Right ventricle myocardium inferior (tissue), 1 donor: ENCODE data around the gene FILIP1. TPM values are rescaled to one million over a fixed set of nuclear protein-coding genes. Genes with fewer than 3 reads are reported as not detected.

Experiments
- ATAC-seq: fragments of 200-7000 bp; cut with Tn5 transposase; one replicate; pipeline ENCODE4 v1.9.1; 2020; ENCODE audit warnings: mild to moderate bottlenecking, moderate library complexity
- DNase-seq: peaks from one replicate; pipeline ENCODE4 v3.0.0; 2021; ENCODE audit errors: missing footprints
- intact Hi-C: fragments of 100-400 bp; cut with DNase I; formaldehyde crosslinking; loops from one replicate; pipeline ENCODE4 v1.11.0; 2022
- long read RNA-seq: library from polyadenylated mRNA; unstranded; transcript quantifications from one replicate; pipeline ENCODE4 v2.0.0, GENCODE V29; 2021
- total RNA-seq: library from RNA; stranded (reverse); fragmentation: NEBNext Ultra II Directional; extraction: Animal tissue kit (Norgen Biotek cat#: 25700); gene quantifications from one replicate; pipeline ENCODE4 v1.2.1, GENCODE V29; 2021
- donor health status: DM: no; HTN: yes; CAD: no; lungs with severe emphysema.

Gene FILIP1
- 149 TPM for total RNA-seq
- long read RNA-seq, full-length matches to known transcripts: 3 of 52 reads
- long read RNA-seq, partial matches to known transcripts: 33 of 52 reads
- long read RNA-seq, other reads (novel, unspliced or antisense): 16 of 52 reads

DNA sequence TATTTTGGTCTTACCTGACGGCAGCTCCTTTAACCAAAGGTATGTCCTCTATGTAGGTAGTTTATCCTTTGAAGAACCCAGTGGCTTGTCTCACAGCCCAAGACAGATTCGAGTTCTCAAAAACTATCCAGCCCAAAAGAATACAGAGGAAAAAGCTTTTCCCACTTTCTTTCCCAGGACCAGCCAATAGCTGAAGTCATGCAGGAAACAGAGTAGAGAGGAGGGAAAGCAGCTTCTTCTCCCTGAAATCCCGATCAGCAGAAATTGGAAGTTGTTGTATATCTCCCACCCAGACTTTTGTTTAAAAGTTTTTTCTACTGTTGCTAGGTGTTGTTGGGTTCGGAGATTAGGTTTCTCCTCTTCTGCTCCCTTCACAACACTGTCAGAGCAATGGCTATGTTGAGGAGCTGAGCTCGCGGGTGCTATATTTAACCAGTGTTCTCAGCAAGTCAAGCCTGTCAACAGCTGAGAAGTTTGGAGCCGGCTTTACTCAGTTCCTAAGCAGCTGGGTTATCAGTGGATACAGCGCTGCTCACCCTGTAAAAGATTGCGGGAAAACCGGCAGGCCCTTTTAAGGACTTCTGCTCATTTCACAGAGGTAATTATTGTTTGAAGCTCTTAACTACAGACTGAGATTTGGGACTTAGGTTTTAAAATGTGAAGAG lies at the start of gene FILIP1:
Gene FILIP1 (minus strand): TSS at position 401 of the 665 bp plus-strand sequence. CDS start 78,828 bp downstream, outside the sequence.
- DNase-seq (peak; percentile 66), ATAC-seq (peak; percentile 91)
- intact Hi-C loops: loop anchor here (5.0 kb wide), 2 partner anchors 71 to 211 kb away; partner anchors contain the start of gene TMEM30A

DNA sequence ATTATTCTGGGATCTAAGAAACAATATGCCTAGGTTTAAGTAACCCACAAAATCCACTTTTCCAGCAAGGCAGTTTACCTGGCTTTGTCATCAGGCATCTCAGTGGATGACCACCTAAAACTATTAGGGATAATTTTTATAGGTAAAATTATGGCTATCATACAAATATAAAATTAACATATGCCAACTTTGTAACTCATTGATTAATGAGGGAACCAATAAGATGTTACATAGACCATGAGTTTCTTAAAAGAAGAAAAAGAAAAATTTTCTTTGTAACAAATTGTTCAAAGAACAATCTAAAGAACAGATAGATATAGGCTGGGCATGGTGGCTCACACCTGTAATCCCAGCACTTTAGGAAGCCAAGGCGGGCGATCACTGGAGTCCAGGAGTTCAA lies 49.7 kb upstream of the FILIP1 start:
- intact Hi-C loops: no loop called here
- ATAC-seq: no peak

GRCh38 chr6:75539136-75539535 lies 45.5 kb upstream of the FILIP1 start:
- ATAC-seq (no peak), DNase-seq (no peak)
- intact Hi-C loops: no loop called here

More for the DNA sequence above, 49.7 kb upstream of the FILIP1 start:
- DNase-seq: no peak

GRCh38 chr6:75532521-75532920 lies 38.9 kb upstream of the FILIP1 start:
- DNase-seq (no peak), ATAC-seq (no peak)
- intact Hi-C loops: no loop called here

DNA sequence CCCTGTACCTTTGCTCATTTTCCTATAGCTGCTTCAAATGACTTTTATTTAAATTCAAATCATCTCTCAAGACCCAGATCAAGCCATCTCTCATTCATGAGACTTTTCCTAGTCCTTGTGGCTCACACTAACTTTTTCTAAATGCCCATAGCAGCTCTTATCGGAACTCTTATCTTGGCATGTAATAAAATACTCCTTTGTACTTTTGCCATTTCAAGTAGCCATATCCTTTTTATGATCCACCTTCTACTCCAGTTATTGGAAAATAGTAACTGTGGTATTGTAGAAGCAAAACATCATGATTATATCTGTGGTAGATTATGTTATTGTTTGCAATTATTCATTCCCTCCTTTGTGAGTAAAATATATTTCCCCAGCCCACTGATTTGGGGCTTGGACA lies 37.6 kb upstream of the FILIP1 start:
- no peak for ATAC-seq
- intact Hi-C loops: no loop called here
- no peak for DNase-seq

GRCh38 chr6:75530696-75531095 lies 37.1 kb upstream of the FILIP1 start:
- ATAC-seq (no peak), DNase-seq (no peak)
- intact Hi-C loops: no loop called here

- no peak for DNase-seq
- ATAC-seq: peak; percentile 50
- intact Hi-C loops: no loop called here
These were observed 34.8 kb upstream of the FILIP1 start for GRCh38 chr6:75528423-75528822.

- intact Hi-C loops: loop anchor here (1.0 to 2.0 kb wide), 2 partner anchors 230 to 259 kb away; no protein-coding TSS in a partner anchor
- DNase-seq (no peak), ATAC-seq (peak; percentile 81)
These were observed 33.0 kb upstream of the FILIP1 start for GRCh38 chr6:75526502-75527127.

DNA sequence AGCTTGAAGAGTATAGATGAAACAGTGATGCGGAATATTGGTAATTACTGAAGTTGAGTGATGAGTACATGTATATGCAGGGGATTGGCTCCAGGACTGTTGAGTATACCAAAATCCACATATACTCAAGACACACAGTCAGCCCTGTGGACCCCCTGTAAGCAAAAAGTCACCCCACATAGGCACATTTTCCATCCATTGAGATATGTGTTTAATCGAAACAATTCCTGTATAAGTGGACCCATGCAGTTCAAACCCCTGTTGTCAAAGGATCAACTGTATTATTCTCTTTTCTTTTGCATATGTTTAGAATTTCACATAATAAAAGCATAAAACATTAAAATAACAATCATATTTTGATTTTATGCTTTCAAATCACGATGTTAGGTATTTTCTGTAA lies 32.1 kb upstream of the FILIP1 start:
- DNase-seq (no peak), ATAC-seq (no peak)
- intact Hi-C loops: loop anchor here (1.0 to 2.0 kb wide), 2 partner anchors 229 to 258 kb away; no protein-coding TSS in a partner anchor

DNA sequence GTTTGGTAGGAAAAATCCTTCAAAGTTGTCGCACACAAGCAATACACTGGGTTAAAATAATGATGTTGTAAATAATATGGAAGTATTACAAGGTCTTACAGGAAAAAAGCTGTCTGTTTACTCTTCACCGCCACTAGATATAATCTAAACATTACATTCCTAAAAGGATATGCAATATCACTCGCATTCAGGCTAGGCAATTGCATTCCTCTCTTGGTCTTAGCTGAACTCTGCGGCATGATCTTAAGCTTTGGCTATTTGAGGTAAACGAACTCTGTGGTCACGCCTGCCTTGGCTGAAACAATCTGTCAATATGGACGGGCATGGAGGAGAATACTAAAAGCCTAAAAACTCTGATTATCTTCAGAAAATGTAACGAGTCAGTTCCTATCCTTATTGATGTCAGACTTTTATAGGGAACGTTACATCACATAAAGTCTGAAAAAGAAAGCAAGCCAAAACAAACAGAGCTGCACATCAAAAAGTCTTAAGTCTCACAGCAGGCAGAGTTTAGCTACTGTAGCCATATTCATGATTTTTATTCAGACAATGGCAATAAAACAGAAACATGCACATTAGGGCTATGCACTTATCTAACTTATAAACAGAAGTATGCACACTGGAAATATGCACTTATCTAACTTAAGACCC lies 30.8 kb upstream of the FILIP1 start:
- no peak for DNase-seq
- intact Hi-C loops: no loop called here
- no peak for ATAC-seq

GRCh38 chr6:75516757-75517156 lies 23.2 kb upstream of the FILIP1 start:
- ATAC-seq: no peak
- no peak for DNase-seq
- intact Hi-C loops: no loop called here

- DNase-seq (no peak), ATAC-seq (no peak)
- intact Hi-C loops: no loop called here
These were observed 19.0 kb upstream of the FILIP1 start for GRCh38 chr6:75512591-75512990.

DNA sequence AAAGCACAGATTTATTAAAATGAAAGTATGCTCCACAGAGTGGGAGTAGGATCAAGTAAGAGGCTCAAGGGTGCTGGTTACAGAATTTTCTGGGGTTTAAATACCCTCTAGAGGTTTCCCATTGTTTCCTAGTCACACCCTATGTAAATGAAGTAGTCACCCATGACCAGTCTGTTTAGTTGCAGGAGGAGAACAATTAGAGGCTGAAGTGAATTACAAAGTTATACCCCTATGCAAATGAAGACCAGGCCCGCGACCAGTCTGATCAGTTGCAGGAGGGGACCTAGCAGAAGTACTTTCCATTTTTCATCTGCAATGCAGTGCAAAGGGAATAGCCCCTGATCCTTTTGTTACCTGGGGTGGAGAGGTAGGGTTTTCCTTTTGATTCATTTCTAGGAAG lies 11.8 kb upstream of the FILIP1 start:
- DNase-seq (no peak), ATAC-seq (no peak)
- intact Hi-C loops: loop anchor here (5.0 kb wide), 1 partner anchor 238 kb away; no protein-coding TSS in a partner anchor

DNA sequence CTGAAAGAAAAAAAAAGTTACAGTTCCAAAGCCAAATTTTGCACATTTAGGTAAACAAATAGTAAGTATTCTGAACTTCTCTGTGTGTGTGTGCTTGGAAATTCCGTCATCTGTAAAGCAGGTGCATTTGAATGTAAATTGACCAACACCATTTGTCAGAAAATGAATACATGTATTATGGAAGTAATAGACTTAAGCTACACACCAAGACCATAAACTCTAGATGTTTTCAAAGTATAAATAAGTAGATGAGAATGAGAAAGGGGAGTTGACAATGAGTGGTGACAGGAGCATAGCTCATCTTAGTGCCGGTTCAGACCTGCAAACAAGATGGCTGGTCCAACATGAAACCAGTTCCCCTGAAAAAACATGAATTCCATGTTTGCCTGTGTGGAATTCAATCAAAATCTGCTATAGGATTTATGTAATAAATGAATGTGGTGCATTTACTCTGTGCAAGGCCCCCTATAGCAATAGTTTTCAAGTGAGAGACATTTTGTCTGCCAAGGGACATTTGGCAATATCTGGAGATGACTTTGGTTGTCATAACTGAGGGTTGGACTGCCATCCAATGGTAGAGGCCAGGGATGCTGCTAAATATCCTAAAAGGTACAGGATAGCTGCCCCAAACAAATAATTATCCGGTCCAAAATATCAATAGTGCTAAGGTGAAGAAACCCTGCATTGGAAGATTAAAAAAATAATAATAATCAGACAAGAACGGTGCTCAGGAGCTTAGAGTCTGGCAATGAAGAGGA lies 11.0 kb upstream of the FILIP1 start:
- ATAC-seq (peak; percentile 83), DNase-seq (no peak)
- intact Hi-C loops: loop anchor here (5.0 kb wide), 1 partner anchor 237 kb away; no protein-coding TSS in a partner anchor

GRCh38 chr6:75503291-75503690 lies 9.7 kb upstream of the FILIP1 start:
- intact Hi-C loops: no loop called here
- ATAC-seq (no peak), DNase-seq (no peak)

DNA sequence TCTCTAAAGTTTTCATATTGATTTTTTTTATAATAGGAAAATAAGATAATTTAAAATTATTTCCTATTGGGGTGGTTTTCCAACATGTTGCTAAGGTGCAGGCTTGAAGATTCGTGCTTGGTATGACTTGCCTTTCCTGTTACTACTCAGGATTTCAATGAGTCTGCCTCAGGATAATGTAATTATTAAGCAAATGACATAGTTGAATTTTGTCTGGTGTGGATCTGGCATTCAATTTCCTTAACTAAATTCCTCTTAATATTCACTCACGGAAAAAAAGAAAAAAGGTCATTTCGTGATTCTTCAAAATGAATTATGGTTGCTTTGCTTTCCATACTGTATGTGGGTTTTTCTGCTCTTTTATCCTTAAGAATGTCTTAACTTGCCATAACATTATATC lies 9.3 kb upstream of the FILIP1 start:
- DNase-seq: no peak
- ATAC-seq: no peak
- intact Hi-C loops: no loop called here

- no peak for ATAC-seq
- intact Hi-C loops: no loop called here
These were observed 8.2 kb upstream of the FILIP1 start for GRCh38 chr6:75501756-75502155.

DNA sequence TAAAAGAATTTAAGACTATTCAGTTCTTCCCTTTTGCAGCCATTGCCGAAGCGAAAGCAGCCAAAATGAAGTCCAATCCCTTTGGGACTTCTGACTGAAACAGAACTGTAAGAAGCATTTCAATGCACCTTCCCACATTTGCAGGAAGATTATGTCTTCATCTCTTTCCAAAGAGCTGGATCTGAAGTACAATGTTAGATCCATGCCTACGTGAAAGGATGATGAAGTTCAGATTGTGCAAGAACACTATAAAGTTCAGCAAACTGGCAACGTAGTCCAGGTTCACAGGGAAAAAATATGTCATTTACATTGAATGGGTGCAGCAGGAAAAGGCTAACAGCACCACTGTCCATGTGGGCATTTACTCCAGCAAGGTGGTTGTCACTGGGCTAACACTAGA lies 6.0 kb upstream of the FILIP1 start:
- no peak for ATAC-seq
- DNase-seq: no peak
- intact Hi-C loops: no loop called here

More at GRCh38 chr6:75501756-75502155, 8.2 kb upstream of the FILIP1 start:
- no peak for DNase-seq

GRCh38 chr6:75498862-75499261 lies 5.3 kb upstream of the FILIP1 start:
- intact Hi-C loops: no loop called here
- DNase-seq (no peak), ATAC-seq (no peak)
